ENCODE measurements around the gene EPHA8. TPM values are rescaled to one million over a fixed set of nuclear protein-coding genes. Genes with fewer than 3 reads are reported as not detected.

The EPHA8 gene
- total RNA-seq, 1 experiment from 2014 or later = not detected

GRCh38 chr1:22540337-22540736, 23.0 kb upstream of the EPHA8 start:
- Histone ChIP-seq H3K79me2 (ENCODE audit: low read length) (no peaks in the 10 kb centered on the region), H3K36me3 (ENCODE audit: insufficient read depth, low read length) (no peaks in the 10 kb centered on the region), H3K4me2 (ENCODE audit: low read depth, low read length, poor library complexity, severe bottlenecking) (no peak overlapping the region), H3K9me3 (ENCODE audit: low read length) (no peaks in the 10 kb centered on the region), H3K4me1 (ENCODE audit: low read length) (no peaks in the 10 kb centered on the region), H4K20me1 (ENCODE audit: insufficient read depth, low read depth, low read length) (no peaks in the 10 kb centered on the region), H3K27ac (ENCODE audit: low read length) (no peak overlapping the region), H2AFZ (ENCODE audit: low read length) (no peak overlapping the region), H3K9ac (ENCODE audit: low read length) (no peak overlapping the region), H3K9me2 (replicated peaks; ENCODE audit: insufficient read depth, low read length) (no peaks in the 10 kb centered on the region), H3K27me3 (ENCODE audit: low read length) (no peaks in the 10 kb centered on the region), H3K4me3 (ENCODE audit: low read length) (no peak overlapping the region)
- no peak for DNase-seq

GRCh38 chr1:22542886-22543285, 20.4 kb upstream of the EPHA8 start:
- no peak for DNase-seq
- H3K9me2 ChIP-seq (replicated peaks; ENCODE audit: insufficient read depth, low read length) = no peaks in the 10 kb centered on the region
- H2AFZ ChIP-seq (ENCODE audit: low read length) = no peak overlapping the region
- no peaks in the 10 kb centered on the region for H3K27me3 ChIP-seq (ENCODE audit: low read length)
- H3K27ac ChIP-seq (ENCODE audit: low read length) = no peak overlapping the region
- H3K9me3 ChIP-seq (ENCODE audit: low read length) = no peaks in the 10 kb centered on the region
- H3K9ac ChIP-seq (ENCODE audit: low read length) = no peak overlapping the region
- H4K20me1 ChIP-seq (ENCODE audit: insufficient read depth, low read depth, low read length) = no peaks in the 10 kb centered on the region
- no peaks in the 10 kb centered on the region for H3K4me1 ChIP-seq (ENCODE audit: low read length)
- no peak overlapping the region for H3K4me3 ChIP-seq (ENCODE audit: low read length)
- no peaks in the 10 kb centered on the region for H3K36me3 ChIP-seq (ENCODE audit: insufficient read depth, low read length)
- H3K79me2 ChIP-seq (ENCODE audit: low read length) = no peaks in the 10 kb centered on the region
- no peak overlapping the region for H3K4me2 ChIP-seq (ENCODE audit: low read depth, low read length, poor library complexity, severe bottlenecking)

- H3K79me2 ChIP-seq (ENCODE audit: low read length) = no peaks in the 10 kb centered on the region
- no peaks in the 10 kb centered on the region for H3K9me2 ChIP-seq (replicated peaks; ENCODE audit: insufficient read depth, low read length)
- H3K4me1 ChIP-seq (ENCODE audit: low read length) = no peaks in the 10 kb centered on the region
- H3K27ac ChIP-seq (ENCODE audit: low read length) = no peak overlapping the region
- no peak overlapping the region for H2AFZ ChIP-seq (ENCODE audit: low read length)
- no peaks in the 10 kb centered on the region for H4K20me1 ChIP-seq (ENCODE audit: insufficient read depth, low read depth, low read length)
- no peak overlapping the region for H3K9ac ChIP-seq (ENCODE audit: low read length)
- no peak overlapping the region for H3K4me2 ChIP-seq (ENCODE audit: low read depth, low read length, poor library complexity, severe bottlenecking)
- no peaks in the 10 kb centered on the region for H3K27me3 ChIP-seq (ENCODE audit: low read length)
- no peak for DNase-seq
- no peak overlapping the region for H3K4me3 ChIP-seq (ENCODE audit: low read length)
- no peaks in the 10 kb centered on the region for H3K36me3 ChIP-seq (ENCODE audit: insufficient read depth, low read length)
- H3K9me3 ChIP-seq (ENCODE audit: low read length) = no peaks in the 10 kb centered on the region
Observed at GRCh38 chr1:22543679-22544078, 19.6 kb upstream of the EPHA8 start.

GRCh38 chr1:22544606-22545005, 18.7 kb upstream of the EPHA8 start:
- H3K9me2 ChIP-seq (replicated peaks; ENCODE audit: insufficient read depth, low read length) = no peaks in the 10 kb centered on the region
- H3K36me3 ChIP-seq (ENCODE audit: insufficient read depth, low read length) = no peaks in the 10 kb centered on the region
- H3K9me3 ChIP-seq (ENCODE audit: low read length) = no peaks in the 10 kb centered on the region
- no peaks in the 10 kb centered on the region for H4K20me1 ChIP-seq (ENCODE audit: insufficient read depth, low read depth, low read length)
- no peak for DNase-seq
- H3K79me2 ChIP-seq (ENCODE audit: low read length) = no peaks in the 10 kb centered on the region
- no peak overlapping the region for H2AFZ ChIP-seq (ENCODE audit: low read length)
- no peaks in the 10 kb centered on the region for H3K4me1 ChIP-seq (ENCODE audit: low read length)
- H3K4me3 ChIP-seq (ENCODE audit: low read length) = no peak overlapping the region
- H3K4me2 ChIP-seq (ENCODE audit: low read depth, low read length, poor library complexity, severe bottlenecking) = no peak overlapping the region
- H3K27me3 ChIP-seq (ENCODE audit: low read length) = no peaks in the 10 kb centered on the region
- no peak overlapping the region for H3K9ac ChIP-seq (ENCODE audit: low read length)
- H3K27ac ChIP-seq (ENCODE audit: low read length) = no peak overlapping the region

- Histone ChIP-seq H3K27me3 (ENCODE audit: low read length) (no peaks in the 10 kb centered on the region), H3K79me2 (ENCODE audit: low read length) (no peaks in the 10 kb centered on the region), H3K9me2 (replicated peaks; ENCODE audit: insufficient read depth, low read length) (no peaks in the 10 kb centered on the region), H2AFZ (ENCODE audit: low read length) (no peak overlapping the region), H3K36me3 (ENCODE audit: insufficient read depth, low read length) (no peaks in the 10 kb centered on the region), H3K4me1 (ENCODE audit: low read length) (no peaks in the 10 kb centered on the region), H3K27ac (ENCODE audit: low read length) (no peak overlapping the region), H4K20me1 (ENCODE audit: insufficient read depth, low read depth, low read length) (no peaks in the 10 kb centered on the region), H3K4me3 (ENCODE audit: low read length) (no peak overlapping the region), H3K4me2 (ENCODE audit: low read depth, low read length, poor library complexity, severe bottlenecking) (no peak overlapping the region), H3K9me3 (ENCODE audit: low read length) (no peaks in the 10 kb centered on the region), H3K9ac (ENCODE audit: low read length) (no peak overlapping the region)
- DNase-seq = no peak
Observed at GRCh38 chr1:22545141-22545540, 18.1 kb upstream of the EPHA8 start.

- Histone ChIP-seq H3K4me3 (ENCODE audit: low read length) (no peak overlapping the region), H2AFZ (ENCODE audit: low read length) (no peak overlapping the region), H3K27ac (ENCODE audit: low read length) (no peak overlapping the region), H3K79me2 (ENCODE audit: low read length) (no peaks in the 10 kb centered on the region), H4K20me1 (ENCODE audit: insufficient read depth, low read depth, low read length) (no peaks in the 10 kb centered on the region), H3K9me3 (ENCODE audit: low read length) (no peaks in the 10 kb centered on the region), H3K9me2 (replicated peaks; ENCODE audit: insufficient read depth, low read length) (no peaks in the 10 kb centered on the region), H3K4me1 (ENCODE audit: low read length) (no peaks in the 10 kb centered on the region), H3K9ac (ENCODE audit: low read length) (no peak overlapping the region), H3K27me3 (ENCODE audit: low read length) (no peaks in the 10 kb centered on the region), H3K36me3 (ENCODE audit: insufficient read depth, low read length) (no peaks in the 10 kb centered on the region), H3K4me2 (ENCODE audit: low read depth, low read length, poor library complexity, severe bottlenecking) (no peak overlapping the region)
- no peak for DNase-seq
Observed at GRCh38 chr1:22547186-22547817, 16.0 kb upstream of the EPHA8 start.

- no peaks in the 10 kb centered on the region for H3K4me1 ChIP-seq (ENCODE audit: low read length)
- H3K4me3 ChIP-seq (ENCODE audit: low read length) = no peak overlapping the region
- H3K27me3 ChIP-seq (ENCODE audit: low read length) = no peaks in the 10 kb centered on the region
- H3K9me3 ChIP-seq (ENCODE audit: low read length) = no peaks in the 10 kb centered on the region
- no peak overlapping the region for H2AFZ ChIP-seq (ENCODE audit: low read length)
- no peak overlapping the region for H3K9ac ChIP-seq (ENCODE audit: low read length)
- no peak overlapping the region for H3K4me2 ChIP-seq (ENCODE audit: low read depth, low read length, poor library complexity, severe bottlenecking)
- no peaks in the 10 kb centered on the region for H3K9me2 ChIP-seq (replicated peaks; ENCODE audit: insufficient read depth, low read length)
- H3K27ac ChIP-seq (ENCODE audit: low read length) = no peak overlapping the region
- no peaks in the 10 kb centered on the region for H4K20me1 ChIP-seq (ENCODE audit: insufficient read depth, low read depth, low read length)
- no peaks in the 10 kb centered on the region for H3K36me3 ChIP-seq (ENCODE audit: insufficient read depth, low read length)
- H3K79me2 ChIP-seq (ENCODE audit: low read length) = no peaks in the 10 kb centered on the region
- DNase-seq = no peak
Observed at GRCh38 chr1:22547818-22548462, 15.3 kb upstream of the EPHA8 start.

GRCh38 chr1:22550021-22550420, 13.3 kb upstream of the EPHA8 start:
- no peaks in the 10 kb centered on the region for H3K9me2 ChIP-seq (replicated peaks; ENCODE audit: insufficient read depth, low read length)
- no peak overlapping the region for H3K4me3 ChIP-seq (ENCODE audit: low read length)
- no peaks in the 10 kb centered on the region for H3K79me2 ChIP-seq (ENCODE audit: low read length)
- no peak overlapping the region for H3K9ac ChIP-seq (ENCODE audit: low read length)
- H2AFZ ChIP-seq (ENCODE audit: low read length) = no peak overlapping the region
- no peak for DNase-seq
- no peaks in the 10 kb centered on the region for H3K36me3 ChIP-seq (ENCODE audit: insufficient read depth, low read length)
- H4K20me1 ChIP-seq (ENCODE audit: insufficient read depth, low read depth, low read length) = no peaks in the 10 kb centered on the region
- H3K4me2 ChIP-seq (ENCODE audit: low read depth, low read length, poor library complexity, severe bottlenecking) = no peak overlapping the region
- no peaks in the 10 kb centered on the region for H3K4me1 ChIP-seq (ENCODE audit: low read length)
- H3K27me3 ChIP-seq (ENCODE audit: low read length) = no peaks in the 10 kb centered on the region
- no peaks in the 10 kb centered on the region for H3K9me3 ChIP-seq (ENCODE audit: low read length)
- H3K27ac ChIP-seq (ENCODE audit: low read length) = no peak overlapping the region
